ENCODE data around the gene IL1RL1.

GRCh38 chr2:102282678-102283091 is 28.7 kb upstream of the IL1RL1 start:
- TF ChIP-seq GABPA (IDR thresholded peaks at IDR 0.05; ENCODE audit: low read depth) (no peak), EP300 (IDR thresholded peaks at IDR 0.05; ENCODE audit: borderline replicate concordance in 1 of 2, low read depth in 1 of 2, low read length in 1 of 2) (no peak), CTCF (IDR thresholded peaks at IDR 0.05) (no peak), POLR2AphosphoS5 (IDR thresholded peaks at IDR 0.05; ENCODE audit: low read depth, low read length) (no peak), MAX (IDR thresholded peaks at IDR 0.05; ENCODE audit: low read depth) (no peak), ZBTB33 (IDR thresholded peaks at IDR 0.05; ENCODE audit: borderline replicate concordance, low read depth) (no peak), TAF1 (IDR thresholded peaks at IDR 0.05; ENCODE audit: borderline replicate concordance, low read depth, low read length) (no peak)

Data from SK-N-SH (cell line).